Inflammatory macrophage treated with lipopolysaccharide for 1 hour (primary cell): ENCODE results near the gene ABTB2.
"Not testable (repeated sequence)": the region's sequence is repeated elsewhere in the genome, so short reads cannot be mapped to it uniquely, and the experiment has no call there.

ENCODE experiments used
- DNase-seq, 2 donors: peaks; one replicate each; pipeline ENCODE4 v3.0.0-alpha.2; 2020 to 2022

ABTB2 gene

GRCh38 chr11:34357701-34358257, at the start of gene ABTB2:
Gene ABTB2 (minus strand): TSS chr11:34358010.
- peak; percentile 96 to 98 for DNase-seq

- no peak for DNase-seq
Observed at GRCh38 chr11:34407121-34407813, 49.5 kb upstream of the ABTB2 start.

- DNase-seq = no peak
Observed at GRCh38 chr11:34406413-34406812, 48.6 kb upstream of the ABTB2 start.

- DNase-seq = peak; percentile 84 to 88
Observed at GRCh38 chr11:34405079-34405858, 47.5 kb upstream of the ABTB2 start.

- DNase-seq = no peak
Observed at GRCh38 chr11:34404280-34404679, 46.5 kb upstream of the ABTB2 start.

- no peak for DNase-seq
Observed at GRCh38 chr11:34403431-34403830, 45.6 kb upstream of the ABTB2 start.

- DNase-seq = no peak
Observed at GRCh38 chr11:34397811-34398210, 40.0 kb upstream of the ABTB2 start.

- no peak for DNase-seq
Observed at GRCh38 chr11:34397120-34397519, 39.3 kb upstream of the ABTB2 start.

GRCh38 chr11:34395916-34396550, 38.2 kb upstream of the ABTB2 start:
- no peak for DNase-seq

GRCh38 chr11:34394771-34395300, 37.0 kb upstream of the ABTB2 start:
- no peak for DNase-seq

GRCh38 chr11:34387653-34388052, 29.8 kb upstream of the ABTB2 start:
- no peak for DNase-seq

- not testable (repeated sequence) for DNase-seq
Observed at GRCh38 chr11:34386356-34386755, 28.5 kb upstream of the ABTB2 start.

GRCh38 chr11:34382532-34383276, 24.9 kb upstream of the ABTB2 start:
- DNase-seq = no peak

- no peak for DNase-seq
Observed at GRCh38 chr11:34381775-34382174, 24.0 kb upstream of the ABTB2 start.

GRCh38 chr11:34380696-34381095, 22.9 kb upstream of the ABTB2 start:
- DNase-seq = peak in 1 of 2 donors; percentile 35

GRCh38 chr11:34379539-34379938, 21.7 kb upstream of the ABTB2 start:
- no peak for DNase-seq

GRCh38 chr11:34379079-34379478, 21.3 kb upstream of the ABTB2 start:
- DNase-seq = no peak

GRCh38 chr11:34373727-34374126, 15.9 kb upstream of the ABTB2 start:
- DNase-seq = no peak

- DNase-seq = peak in 1 of 2 donors; percentile 29
Observed at GRCh38 chr11:34366522-34366921, 8.7 kb upstream of the ABTB2 start.

GRCh38 chr11:34364102-34364501, 6.3 kb upstream of the ABTB2 start:
- no peak for DNase-seq

GRCh38 chr11:34363363-34364084, 5.7 kb upstream of the ABTB2 start:
- no peak for DNase-seq

- DNase-seq = no peak
Observed at GRCh38 chr11:34360046-34360445, 2.2 kb upstream of the ABTB2 start.
